CD4-positive, alpha-beta memory T cell (primary cell): ENCODE results near the gene HBA1. TPM values are rescaled to one million over a fixed set of nuclear protein-coding genes. Genes with fewer than 3 reads are reported as not detected.

ENCODE experiments used
- CTCF ChIA-PET: fragments of 350-600 bp; sonication (Branson Sonifier 250); formaldehyde crosslinking; loops from one replicate; lab custom pipeline; 2021; ENCODE audit warnings: inconsistent platforms; ENCODE audit not compliant: partially characterized antibody; lab: Charles Lee
- POLR2A ChIA-PET: fragments of 350-600 bp; sonication (Branson Sonifier 250); formaldehyde crosslinking; loops from one replicate; lab custom pipeline; 2021; ENCODE audit not compliant: partially characterized antibody; lab: Charles Lee
- DNase-seq, 5 donors: peaks; one replicate each; pipeline versions ENCODE4 v3.0.0 to v3.0.0-alpha.2; 2020 to 2022; ENCODE audit warnings: mixed read lengths in 1 of 5
- H3K27ac ChIP-seq: one replicate; pipeline ENCODE4 v1.7.0; 2013; ENCODE audit warnings: low read depth, low read length
- H3K27me3 ChIP-seq: 2 replicates; pipeline ENCODE4 v1.7.0; 2013; ENCODE audit warnings: mild to moderate bottlenecking, low read length, moderate library complexity; ENCODE audit not compliant: insufficient read depth
- H3K36me3 ChIP-seq: 2 replicates; pipeline ENCODE4 v1.7.0; 2013; ENCODE audit warnings: mild to moderate bottlenecking, low read length, moderate library complexity; ENCODE audit not compliant: insufficient read depth
- H3K4me1 ChIP-seq: 2 replicates; pipeline ENCODE4 v1.7.0; 2013; ENCODE audit warnings: mild to moderate bottlenecking, low read length, moderate library complexity; ENCODE audit not compliant: insufficient read depth
- H3K4me3 ChIP-seq, 2 donors: one replicate each; pipeline ENCODE4 v1.7.0; 2013; ENCODE audit warnings: low read length in 2 of 2, mild to moderate bottlenecking in 1 of 2
- H3K9me3 ChIP-seq, 2 donors: one replicate each; pipeline ENCODE4 v1.7.0; 2013; ENCODE audit warnings: low read length in 2 of 2, control low read depth in 1 of 2; ENCODE audit not compliant: control insufficient read depth in 1 of 2
- H3K27ac Mint-ChIP-seq, 7 donors: one replicate each; pipeline ENCODE4 v1.8.0; 2020 to 2021; ENCODE audit warnings: mixed read lengths in 7 of 7, mild to moderate bottlenecking in 6 of 7, inconsistent platforms in 3 of 7, moderate library complexity in 3 of 7
- H3K27me3 Mint-ChIP-seq, 2 donors: one replicate each; pipeline ENCODE4 v1.8.0; 2020 to 2021; ENCODE audit warnings: mixed read lengths in 2 of 2
- H3K36me3 Mint-ChIP-seq, 2 donors: one replicate each; pipeline ENCODE4 v1.8.0; 2020 to 2021; ENCODE audit warnings: mixed read lengths in 2 of 2, inconsistent platforms in 1 of 2, mild to moderate bottlenecking in 1 of 2
- H3K4me1 Mint-ChIP-seq, 4 donors: one replicate each; pipeline ENCODE4 v1.8.0; 2020 to 2021; ENCODE audit warnings: mixed read lengths in 4 of 4, mild to moderate bottlenecking in 1 of 4
- H3K4me3 Mint-ChIP-seq, 8 donors: one replicate each; pipeline ENCODE4 v1.8.0; 2020 to 2021; ENCODE audit warnings: mixed read lengths in 8 of 8, mild to moderate bottlenecking in 7 of 8, moderate library complexity in 6 of 8, inconsistent platforms in 3 of 8
- H3K9me3 Mint-ChIP-seq, 8 donors: one replicate each; pipeline ENCODE4 v1.8.0; 2020 to 2021; ENCODE audit warnings: mixed read lengths in 8 of 8, mild to moderate bottlenecking in 5 of 8, inconsistent platforms in 3 of 8, moderate library complexity in 1 of 8
- intact Hi-C: fragments of 100-400 bp; cut with micrococcal nuclease; formaldehyde crosslinking; loops from one replicate; pipeline ENCODE4 v1.15.1; 2023
- polyA plus RNA-seq, 2 donors: library from polyadenylated mRNA; unstranded; fragments of 300-500 nt; fragmentation: Illumina TruSeq; gene quantifications; one replicate each; pipeline ENCODE4 v1.2.3, GENCODE V29; 2021
- total RNA-seq, 2 experiments: library from RNA; stranded (reverse); gene quantifications; one replicate each; pipeline ENCODE4 v1.2.3, GENCODE V29; 2021

Gene HBA1
- total and polyA plus RNA-seq, 4 experiments from 2014 or later, result 0.76 TPM; not detected in 3

GRCh38 chr16:181565-182021, 5.1 kb downstream of the HBA1 start:
- CTCF ChIA-PET, result interaction anchor here (0.6 to 3.5 kb wide), 14 partner anchors 10 to 180 kb away, joined by 3 to 29 read pairs (median 4); partner anchors contain the start of genes POLR3K and SNRNP25
- H3K4me3 ChIP-seq, result no peak overlapping the region
- Mint-ChIP-seq H3K4me3 (no peak overlapping the region), H3K9me3 (no peaks in the 10 kb centered on the region), H3K4me1 (peaks cover 2 to 16% (median 9%) of the 10 kb centered on the region in 4 donors), H3K27ac (peak overlapping the region in 3 of 7 donors; percentile 40 to 70 (median 55)), H3K27me3 (peaks cover 12 to 18% of the 10 kb centered on the region in 2 donors), H3K36me3 (no peaks in the 10 kb centered on the region)
- H3K36me3 ChIP-seq, result no peaks in the 10 kb centered on the region
- peaks cover 21% of the 10 kb centered on the region for H3K4me1 ChIP-seq
- POLR2A ChIA-PET, result no interaction called here
- intact Hi-C loops, result loop anchor here (1.0 to 2.0 kb wide), 4 partner anchors 43 to 181 kb away; partner anchors contain the start of gene NPRL3
- no peak overlapping the region for H3K27ac ChIP-seq
- peaks cover 24% of the 10 kb centered on the region for H3K27me3 ChIP-seq
- DNase-seq, result no peak
- H3K9me3 ChIP-seq, result no peaks in the 10 kb centered on the region

GRCh38 chr16:183005-183404, 6.5 kb downstream of the HBA1 start:
- H3K9me3 Mint-ChIP-seq, result peaks cover 0 to 2% (median 0%) of the 10 kb centered on the region in 8 donors
- POLR2A ChIA-PET, result no interaction called here
- H3K27ac Mint-ChIP-seq, result peak overlapping the region in 2 of 7 donors; percentile 8 to 68

GRCh38 chr16:185213-185612, 8.7 kb downstream of the HBA1 start:
- H3K9me3 ChIP-seq, result no peaks in the 10 kb centered on the region
- no peaks in the 10 kb centered on the region for H3K27me3 Mint-ChIP-seq
- no peaks in the 10 kb centered on the region for H3K27me3 ChIP-seq
- H3K4me3 Mint-ChIP-seq, result no peak overlapping the region
- peaks cover 0 to 8% (median 3%) of the 10 kb centered on the region in 4 donors for H3K4me1 Mint-ChIP-seq
- H3K36me3 ChIP-seq, result peaks cover 15% of the 10 kb centered on the region
- no peak overlapping the region for H3K27ac Mint-ChIP-seq
- no peak overlapping the region for H3K4me3 ChIP-seq
- H3K27ac ChIP-seq, result no peak overlapping the region
- peaks cover 10 to 19% of the 10 kb centered on the region in 2 donors for H3K36me3 Mint-ChIP-seq
- no peak for DNase-seq
- intact Hi-C loops, result no loop called here
- POLR2A ChIA-PET, result no interaction called here
- peaks cover 15% of the 10 kb centered on the region for H3K4me1 ChIP-seq
- peaks cover 0 to 2% (median 0%) of the 10 kb centered on the region in 8 donors for H3K9me3 Mint-ChIP-seq
- CTCF ChIA-PET, result interaction anchor here (1.2 kb wide), 1 partner anchor 119 kb away, joined by 4 read pairs; no protein-coding TSS in a partner anchor

More at GRCh38 chr16:183005-183404, 6.5 kb downstream of the HBA1 start:
- Histone ChIP-seq H3K27ac (no peak overlapping the region), H3K4me1 (peaks cover 21% of the 10 kb centered on the region), H3K9me3 (no peaks in the 10 kb centered on the region), H3K4me3 (no peak overlapping the region), H3K36me3 (no peaks in the 10 kb centered on the region), H3K27me3 (peaks cover 17% of the 10 kb centered on the region)
- CTCF ChIA-PET, result interaction anchor here (0.7 to 3.5 kb wide), 11 partner anchors 8 to 179 kb away, joined by 3 to 29 read pairs (median 4); partner anchors contain the start of genes POLR3K and SNRNP25
- Mint-ChIP-seq H3K4me3 (no peak overlapping the region), H3K36me3 (peaks cover 0 to 2% of the 10 kb centered on the region in 2 donors), H3K4me1 (peaks cover 1 to 10% (median 5%) of the 10 kb centered on the region in 4 donors), H3K27me3 (peaks cover 11 to 12% of the 10 kb centered on the region in 2 donors)
- intact Hi-C loops, result no loop called here
- no peak for DNase-seq

GRCh38 chr16:185691-186090, 9.2 kb downstream of the HBA1 start:
- no peak overlapping the region for H3K4me3 ChIP-seq
- intact Hi-C loops, result no loop called here
- POLR2A ChIA-PET, result no interaction called here
- peaks cover 0 to 2% (median 0%) of the 10 kb centered on the region in 8 donors for H3K9me3 Mint-ChIP-seq
- no peak overlapping the region for H3K27ac ChIP-seq
- H3K27me3 ChIP-seq, result no peaks in the 10 kb centered on the region
- H3K36me3 Mint-ChIP-seq, result peaks cover 10 to 23% of the 10 kb centered on the region in 2 donors
- H3K4me3 Mint-ChIP-seq, result no peak overlapping the region
- H3K27ac Mint-ChIP-seq, result no peak overlapping the region
- H3K27me3 Mint-ChIP-seq, result no peaks in the 10 kb centered on the region
- H3K4me1 Mint-ChIP-seq, result peaks cover 0 to 8% (median 3%) of the 10 kb centered on the region in 4 donors
- no peaks in the 10 kb centered on the region for H3K9me3 ChIP-seq
- CTCF ChIA-PET, result interaction anchor here (1.2 kb wide), 1 partner anchor 119 kb away, joined by 4 read pairs; no protein-coding TSS in a partner anchor
- H3K36me3 ChIP-seq, result peaks cover 20% of the 10 kb centered on the region
- DNase-seq, result no peak
- H3K4me1 ChIP-seq, result peaks cover 10% of the 10 kb centered on the region

- Histone ChIP-seq H3K4me3 (no peak overlapping the region), H3K4me1 (no peaks in the 10 kb centered on the region), H3K27ac (no peak overlapping the region), H3K9me3 (no peaks in the 10 kb centered on the region), H3K27me3 (no peaks in the 10 kb centered on the region), H3K36me3 (peaks cover 35% of the 10 kb centered on the region)
- Mint-ChIP-seq H3K27me3 (no peaks in the 10 kb centered on the region), H3K4me3 (no peak overlapping the region), H3K27ac (no peak overlapping the region), H3K9me3 (peaks cover 0 to 2% (median 0%) of the 10 kb centered on the region in 8 donors), H3K4me1 (peaks cover 0 to 4% (median 3%) of the 10 kb centered on the region in 4 donors), H3K36me3 (peaks cover 19 to 38% of the 10 kb centered on the region in 2 donors)
- DNase-seq, result no peak
- ChIA-PET POLR2A (no interaction called here), CTCF (interaction anchor here (0.9 kb wide), 1 partner anchor 9 kb away, joined by 3 read pairs; no protein-coding TSS in a partner anchor)
- intact Hi-C loops, result no loop called here
These were observed 10.8 kb downstream of the HBA1 start for GRCh38 chr16:187330-187729.

GRCh38 chr16:188674-189073, 12.2 kb downstream of the HBA1 start:
- Mint-ChIP-seq H3K9me3 (peaks cover 0 to 2% (median 0%) of the 10 kb centered on the region in 8 donors), H3K4me3 (no peak overlapping the region), H3K27me3 (no peaks in the 10 kb centered on the region), H3K36me3 (peaks cover 24 to 47% of the 10 kb centered on the region in 2 donors), H3K4me1 (peaks cover 0 to 4% (median 3%) of the 10 kb centered on the region in 4 donors), H3K27ac (peak overlapping the region in 5 of 7 donors; percentile 22 to 78 (median 72))
- ChIA-PET CTCF (interaction anchor here (0.7 to 1.2 kb wide), 2 partner anchors 123 to 138 kb away, joined by 3 to 5 read pairs; no protein-coding TSS in a partner anchor), POLR2A (no interaction called here)
- H3K9me3 ChIP-seq, result no peaks in the 10 kb centered on the region
- no peaks in the 10 kb centered on the region for H3K4me1 ChIP-seq
- no peak overlapping the region for H3K4me3 ChIP-seq
- H3K27me3 ChIP-seq, result no peaks in the 10 kb centered on the region
- intact Hi-C loops, result no loop called here
- H3K27ac ChIP-seq, result no peak overlapping the region
- peaks cover 41% of the 10 kb centered on the region for H3K36me3 ChIP-seq
- DNase-seq, result peak in 2 of 5 donors; percentile 21 to 28

GRCh38 chr16:189604-190186, 13.2 kb downstream of the HBA1 start:
- H3K36me3 Mint-ChIP-seq, result peaks cover 25 to 55% of the 10 kb centered on the region in 2 donors
- H3K4me3 ChIP-seq, result no peak overlapping the region

More at GRCh38 chr16:189604-190186, 13.2 kb downstream of the HBA1 start:
- Mint-ChIP-seq H3K4me1 (peaks cover 0 to 4% (median 3%) of the 10 kb centered on the region in 4 donors), H3K27me3 (no peaks in the 10 kb centered on the region), H3K9me3 (peaks cover 0 to 2% (median 0%) of the 10 kb centered on the region in 8 donors), H3K27ac (peak overlapping the region in 1 of 7 donors; percentile 14), H3K4me3 (no peak overlapping the region)
- Histone ChIP-seq H3K9me3 (no peaks in the 10 kb centered on the region), H3K27me3 (no peaks in the 10 kb centered on the region), H3K36me3 (peaks cover 49% of the 10 kb centered on the region), H3K27ac (no peak overlapping the region), H3K4me1 (no peaks in the 10 kb centered on the region)
- DNase-seq, result no peak
- intact Hi-C loops, result no loop called here
- POLR2A ChIA-PET, result no interaction called here
- CTCF ChIA-PET, result no interaction called here
